H1 (cell line): ENCODE measurements around the gene WDR27. TPM values are rescaled to one million over a fixed set of nuclear protein-coding genes. Genes with fewer than 3 reads are reported as not detected.

Experiments used
- CTCF ChIA-PET: fragments of 300-600 bp; sonication (Branson Sonifier 250); formaldehyde crosslinking; loops from one replicate; lab custom pipeline; 2021; ENCODE audit not compliant: partially characterized antibody; lab: Charles Lee
- POLR2A ChIA-PET: fragments of 300-600 bp; sonication (Branson Sonifier 250); formaldehyde crosslinking; loops from one replicate; lab custom pipeline; 2021; ENCODE audit warnings: inconsistent platforms; ENCODE audit not compliant: partially characterized antibody; lab: Charles Lee
- DNase-seq, 2 experiments: peaks; one replicate each; pipeline versions ENCODE4 v3.0.0 to v3.0.0-alpha.2; 2010 to 2022; ENCODE audit warnings: low spot score in 2 of 2, low read depth in 1 of 2, mixed read lengths in 1 of 2
- FAIRE-seq: peaks from 2 replicates; lab custom pipeline; 2011; peaks lifted over from hg19 to GRCh38; lab: Jason Lieb, UNC
- H2AFZ ChIP-seq: 2 replicates; pipeline ENCODE4 v1.8.1; 2012; ENCODE audit warnings: low read length, inconsistent platforms
- H2AK5ac ChIP-seq: 2 replicates; pipeline ENCODE4 v1.6.1; 2013; ENCODE audit warnings: low read depth, low read length
- H2BK120ac ChIP-seq: replicated peaks from 2 replicates; pipeline ENCODE3; 2013; ENCODE audit warnings: low read depth, low read length, inconsistent platforms
- H2BK12ac ChIP-seq: 2 replicates; pipeline ENCODE4 v1.6.1; 2013; ENCODE audit warnings: low read depth, low read length
- H2BK15ac ChIP-seq: 2 replicates; pipeline ENCODE4 v1.6.1; 2013; ENCODE audit warnings: low read length
- H2BK20ac ChIP-seq: 2 replicates; pipeline ENCODE4 v1.6.1; 2013; ENCODE audit warnings: low read length
- H2BK5ac ChIP-seq: 2 replicates; pipeline ENCODE4 v1.6.1; 2013; ENCODE audit warnings: low read depth, low read length
- H3K14ac ChIP-seq: 2 replicates; pipeline ENCODE4 v1.6.1; 2013; ENCODE audit warnings: inconsistent platforms; ENCODE audit not compliant: insufficient read length
- H3K18ac ChIP-seq: 2 replicates; pipeline ENCODE4 v1.6.1; 2013; ENCODE audit warnings: low read length; ENCODE audit errors: extremely low read depth
- H3K23ac ChIP-seq: 2 replicates; pipeline ENCODE4 v1.6.1; 2013; ENCODE audit warnings: inconsistent platforms; ENCODE audit not compliant: insufficient read length
- H3K23me2 ChIP-seq: 2 replicates; pipeline ENCODE4 v1.6.1; 2013; ENCODE audit warnings: low read depth, low read length
- H3K27ac ChIP-seq: 2 replicates; pipeline ENCODE4 v1.6.1; 2011; ENCODE audit warnings: low read depth, low read length, inconsistent platforms
- H3K27me3 ChIP-seq, 4 experiments: replicated peaks in 1 of 4; 1 replicate in 1 of 4; 2 replicates in 3 of 4; pipeline versions ENCODE4 v1.6.1 to v1.8.1; 2011 to 2013; ENCODE audit warnings: low read length in 3 of 4, mild to moderate bottlenecking in 3 of 4, inconsistent platforms in 2 of 4, mixed read lengths in 2 of 4, moderate library complexity in 1 of 4; ENCODE audit not compliant: control insufficient read depth in 3 of 4, insufficient read depth in 3 of 4; ENCODE audit errors: extremely low read depth in 1 of 4
- H3K36me3 ChIP-seq, 4 experiments: 2 replicates each; pipeline versions ENCODE4 v1.6.1 to v1.8.1; 2011 to 2013; ENCODE audit warnings: mild to moderate bottlenecking in 4 of 4, low read length in 3 of 4, moderate library complexity in 2 of 4, control low read depth in 1 of 4, inconsistent platforms in 1 of 4; ENCODE audit not compliant: insufficient read depth in 4 of 4, control insufficient read depth in 2 of 4
- H3K4ac ChIP-seq: replicated peaks from 2 replicates; pipeline ENCODE3; 2013; ENCODE audit warnings: low read length, low read depth, mixed read lengths, inconsistent platforms; ENCODE audit not compliant: insufficient read length
- H3K4me1 ChIP-seq, 4 experiments: replicated peaks in 1 of 4; 1 replicate in 1 of 4; 2 replicates in 3 of 4; pipeline versions ENCODE4 v1.6.1 to v1.8.1; 2011 to 2013; ENCODE audit warnings: low read length in 3 of 4, inconsistent platforms in 2 of 4, mixed read lengths in 1 of 4; ENCODE audit not compliant: insufficient read depth in 4 of 4, control insufficient read depth in 3 of 4
- H3K4me2 ChIP-seq, 2 experiments: 2 replicates each; pipeline versions ENCODE4 v1.6.1 to v1.8.1; 2011 to 2013; ENCODE audit warnings: low read depth in 2 of 2, low read length in 2 of 2, control low read depth in 1 of 2, inconsistent platforms in 1 of 2, mild to moderate bottlenecking in 1 of 2; ENCODE audit not compliant: insufficient read depth in 1 of 2
- H3K4me3 ChIP-seq, 4 experiments: fragments of 200-600, 300-600 bp in 1 of 4; sonication (generic), shearing (Covaris generic), sonication (Bioruptor Twin) in 1 of 4; 2 replicates each; pipeline versions ENCODE4 v1.5.1 to v1.8.1; 2011 to 2016; ENCODE audit warnings: low read length in 4 of 4, low read depth in 3 of 4, control low read depth in 2 of 4, inconsistent platforms in 2 of 4, mild to moderate bottlenecking in 2 of 4, mixed read lengths in 1 of 4, moderate library complexity in 1 of 4; ENCODE audit not compliant: insufficient read depth in 2 of 4; ENCODE audit errors: extremely low read depth in 1 of 4
- H3K56ac ChIP-seq: replicated peaks from 2 replicates; pipeline ENCODE3; 2013; ENCODE audit warnings: low read depth, mild to moderate bottlenecking, mixed read lengths, low read length, inconsistent platforms; ENCODE audit not compliant: insufficient read length
- H3K79me1 ChIP-seq: 2 replicates; pipeline ENCODE4 v1.6.1; 2013; ENCODE audit warnings: low read depth, low read length, control low read depth
- H3K79me2 ChIP-seq, 2 experiments: 2 replicates each; pipeline versions ENCODE4 v1.6.1 to v1.8.1; 2012 to 2013; ENCODE audit warnings: low read length in 2 of 2, mild to moderate bottlenecking in 2 of 2, inconsistent platforms in 1 of 2; ENCODE audit not compliant: insufficient read depth in 2 of 2, control insufficient read depth in 1 of 2
- H3K9ac ChIP-seq, 4 experiments: replicated peaks in 1 of 4; 1 replicate in 1 of 4; 2 replicates in 3 of 4; pipeline versions ENCODE4 v1.6.1 to v1.8.1; 2011 to 2013; ENCODE audit warnings: low read depth in 3 of 4, low read length in 3 of 4, control low read depth in 2 of 4, mild to moderate bottlenecking in 2 of 4, moderate library complexity in 2 of 4, inconsistent platforms in 1 of 4; ENCODE audit errors: extremely low read depth in 1 of 4
- H3K9me3 ChIP-seq, 2 experiments: 2 replicates each; pipeline versions ENCODE4 v1.6.1 to v1.8.1; 2012 to 2013; ENCODE audit warnings: mild to moderate bottlenecking in 2 of 2, moderate library complexity in 2 of 2, control low read depth in 1 of 2, inconsistent platforms in 1 of 2, low read depth in 1 of 2, low read length in 1 of 2, mixed read lengths in 1 of 2; ENCODE audit not compliant: insufficient read depth in 2 of 2
- H4K20me1 ChIP-seq, 2 experiments: replicated peaks in 1 of 2; 2 replicates each; pipeline versions ENCODE3 to v1.8.1; 2011 to 2013; ENCODE audit warnings: inconsistent platforms in 2 of 2, low read length in 2 of 2, mild to moderate bottlenecking in 1 of 2; ENCODE audit not compliant: insufficient read depth in 2 of 2, control insufficient read depth in 1 of 2
- H4K5ac ChIP-seq: 2 replicates; pipeline ENCODE4 v1.6.1; 2013; ENCODE audit warnings: low read length, low read depth, mixed read lengths, inconsistent platforms; ENCODE audit not compliant: insufficient read length
- H4K8ac ChIP-seq: 2 replicates; pipeline ENCODE4 v1.8.0; 2013; ENCODE audit warnings: mild to moderate bottlenecking, moderate library complexity, low read length, inconsistent platforms; ENCODE audit not compliant: insufficient read depth; ENCODE audit errors: extremely low read depth
- H4K91ac ChIP-seq: replicated peaks from 2 replicates; pipeline ENCODE3; 2013; ENCODE audit warnings: low read length, mixed read lengths, inconsistent platforms; ENCODE audit not compliant: insufficient read length
- ASH2L ChIP-seq: fragments of 200-600, 300-600 bp; sonication (generic); IDR thresholded peaks from one replicate; pipeline ENCODE4 v1.7.1; 2017; ENCODE audit warnings: low read length
- BCL11A ChIP-seq, 2 experiments: IDR thresholded peaks; one replicate each; pipeline ENCODE4 v1.6.1; 2011; ENCODE audit warnings: low read depth in 2 of 2, low read length in 2 of 2, mild to moderate bottlenecking in 2 of 2
- CEBPB ChIP-seq: IDR thresholded peaks from 2 replicates; pipeline ENCODE4 v1.6.1; 2012; ENCODE audit warnings: low read depth, low read length
- CHD2 ChIP-seq: IDR thresholded peaks from 2 replicates; pipeline ENCODE4 v1.6.1; 2012; ENCODE audit warnings: low read length, improper control_type of control experiment
- CTBP2 ChIP-seq: IDR thresholded peaks from 2 replicates; pipeline ENCODE4 v1.7.0; 2011; ENCODE audit warnings: borderline replicate concordance, mild to moderate bottlenecking, moderate library complexity, mixed read lengths, low read length; ENCODE audit not compliant: insufficient read depth, insufficient read length
- EGR1 ChIP-seq: IDR thresholded peaks from 2 replicates; pipeline ENCODE4 v1.6.1; 2011; ENCODE audit warnings: low read depth, low read length, borderline replicate concordance
- HDAC6 ChIP-seq: IDR thresholded peaks from one replicate; pipeline ENCODE4 v1.7.1; 2012; ENCODE audit warnings: low read depth, mild to moderate bottlenecking, inconsistent platforms, low read length, moderate library complexity
- JUND ChIP-seq: IDR thresholded peaks from 2 replicates; pipeline ENCODE4 v1.6.1; 2011; ENCODE audit warnings: mild to moderate bottlenecking, improper control_type of control experiment, low read length
- KDM1A ChIP-seq: fragments of 200-600, 300-600 bp; sonication (generic); IDR thresholded peaks from 2 replicates; pipeline ENCODE4 v1.7.1; 2016; ENCODE audit warnings: mild to moderate bottlenecking, low read length, borderline replicate concordance
- KDM5A ChIP-seq: fragments of 200-600 bp; IDR thresholded peaks from 2 replicates; pipeline ENCODE4 v1.7.1; 2012; ENCODE audit warnings: mild to moderate bottlenecking, low read length, inconsistent platforms, mixed read lengths
- MAFK ChIP-seq: IDR thresholded peaks from 2 replicates; pipeline ENCODE4 v1.6.1; 2012; ENCODE audit warnings: low read depth, mild to moderate bottlenecking, improper control_type of control experiment, low read length
- PHF8 ChIP-seq: fragments of 200-600 bp; sonication (generic); conservative IDR thresholded peaks from 2 replicates; pipeline ENCODE4 v1.7.1; 2012; ENCODE audit warnings: low read depth, mild to moderate bottlenecking, inconsistent platforms, low read length, moderate library complexity
- SAP30 ChIP-seq: fragments of 300-600 bp; sonication (generic); IDR thresholded peaks from 2 replicates; pipeline ENCODE4 v1.7.1; 2012; ENCODE audit warnings: low read length, moderate library complexity, mild to moderate bottlenecking, inconsistent platforms; ENCODE audit not compliant: insufficient read depth, insufficient replicate concordance
- SIX5 ChIP-seq: IDR thresholded peaks from 2 replicates; pipeline ENCODE4 v1.6.1; 2011; ENCODE audit warnings: mild to moderate bottlenecking, low read depth, low read length
- SP1 ChIP-seq: IDR thresholded peaks from 2 replicates; pipeline ENCODE4 v1.6.1; 2011; ENCODE audit warnings: low read depth, low read length
- WGBS, 2 experiments: shearing (Covaris generic) in 1 of 2; methylation state at CpG; one replicate each; pipeline versions ENCODE4 v1.1.6 to v1.1.7; 2013 to 2015; ENCODE audit warnings: low lambda C conversion rate in 2 of 2, mixed read lengths in 2 of 2, inconsistent platforms in 1 of 2, low coverage in 1 of 2, missing lambda C conversion rate in 1 of 2; ENCODE audit not compliant: insufficient replicate concordance in 2 of 2, insufficient coverage in 1 of 2, insufficient read length in 1 of 2; ENCODE audit errors: extremely low coverage in 1 of 2, missing lambda C conversion rate in 1 of 2; 5-methylcytosine and 5-hydroxymethylcytosine counted together
- polyA plus RNA-seq, 7 experiments: library from polyadenylated mRNA; depleted of rRNA in 3 of 7; stranded (reverse) in 5 of 7; unstranded in 2 of 7; fragments of >200 nt in 5 of 7; fragments of 200-250 nt in 2 of 7; gene quantifications; 1 replicate in 5 of 7; 2 replicates in 1 of 7; 4 replicates in 1 of 7; pipeline versions ENCODE4 v1.2.1 to v1.2.3, GENCODE V29; 2011 to 2013; ENCODE audit warnings: missing spikeins in 2 of 7, mixed read lengths in 2 of 7
- total RNA-seq: library from RNA; stranded (reverse); fragmentation: NEBNext Ultra II Directional; extraction: Animal tissue kit (Norgen Biotek cat#: 25700); gene quantifications from 2 replicates; pipeline ENCODE4 v1.2.1, GENCODE V29; 2021
- TF ChIP-seq, protein P1 (sequence below): IDR thresholded peaks from 2 replicates; pipeline ENCODE4 v1.6.1; 2012; ENCODE audit warnings: inconsistent platforms

The WDR27 gene
- total and polyA plus RNA-seq, 2 of the 8 experiments (the other 6 are each of a cell fraction or from before 2014, with no cell fraction given) = 53.6 to 68.6 TPM

DNA sequence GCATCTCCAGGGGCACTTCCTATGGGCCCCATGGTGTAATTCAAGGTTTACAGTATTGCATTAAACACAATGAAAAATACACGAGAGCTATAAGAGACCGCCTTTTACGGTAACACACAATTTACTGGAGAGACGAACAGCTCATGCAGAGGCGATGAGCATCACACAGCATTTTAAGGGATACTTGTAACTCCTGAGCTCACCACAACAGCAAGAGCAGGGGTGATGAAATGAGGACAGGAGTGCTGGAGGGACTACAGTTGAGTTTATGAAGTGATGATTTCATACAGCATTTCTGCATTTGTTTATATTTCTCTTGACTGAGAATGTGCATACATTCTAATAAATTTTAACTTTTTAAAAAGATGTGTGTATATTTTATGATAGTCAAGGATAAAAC lies 113.9 kb downstream of the WDR27 start:
- Histone ChIP-seq H2BK12ac (no peak overlapping the region), H3K23ac (no peak overlapping the region), H2AFZ (no peak overlapping the region), H2BK120ac (no peak overlapping the region), H4K5ac (no peak overlapping the region), H3K56ac (no peak overlapping the region), H3K4ac (no peak overlapping the region), H3K18ac (no peak overlapping the region), H3K23me2 (no peaks in the 10 kb centered on the region), H4K8ac (no peak overlapping the region), H3K9ac (no peak overlapping the region), H3K4me3 (no peak overlapping the region), H3K79me2 (no peaks in the 10 kb centered on the region), H3K4me2 (no peak overlapping the region), H3K27ac (no peak overlapping the region), H3K14ac (no peak overlapping the region), H3K9me3 (no peaks in the 10 kb centered on the region), H4K20me1 (no peaks in the 10 kb centered on the region), H3K79me1 (no peaks in the 10 kb centered on the region), H3K4me1 (no peaks in the 10 kb centered on the region), H2BK20ac (no peak overlapping the region), H2BK15ac (no peak overlapping the region), H2AK5ac (no peak overlapping the region), H3K36me3 (peaks cover 0 to 3% (median 0%) of the 10 kb centered on the region in 4 experiments; a peak in 2 of 8 replicates), H4K91ac (no peak overlapping the region), H3K27me3 (no peaks in the 10 kb centered on the region), H2BK5ac (no peak overlapping the region)
- 83% methylated on average over 5 of the region's 5 CpGs; no CpG with 5 or more reads in 1 of the 2 experiments for WGBS, 2 experiments
- ChIA-PET CTCF (interaction anchor here (0.5 to 0.7 kb wide), 2 partner anchors 9 to 389 kb away, joined by 3 read pairs; no protein-coding TSS in a partner anchor), POLR2A (no interaction called here)
- no peak for DNase-seq
- FAIRE-seq = no peak
- TF ChIP-seq SIX5 (no peak), CEBPB (no peak), HDAC6 (no peak), ASH2L (no peak), CTBP2 (no peak), CHD2 (no peak), SAP30 (no peak), MAFK (no peak), KDM5A (no peak), KDM1A (no peak), JUND (no peak), BCL11A (IDR thresholded peaks at IDR 0.05; ENCODE audit: low read depth in 2 of 2, low read length in 2 of 2) (no peak), SP1 (no peak), PHF8 (no peak), EGR1 (no peak)
- TF ChIP-seq, protein P1, sequence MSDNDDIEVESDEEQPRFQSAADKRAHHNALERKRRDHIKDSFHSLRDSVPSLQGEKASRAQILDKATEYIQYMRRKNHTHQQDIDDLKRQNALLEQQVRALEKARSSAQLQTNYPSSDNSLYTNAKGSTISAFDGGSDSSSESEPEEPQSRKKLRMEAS = no peak
